ENCODE results near the gene FOXJ2. TPM values are rescaled to one million over a fixed set of nuclear protein-coding genes. Genes with fewer than 3 reads are reported as not detected.

FOXJ2 gene
- total and polyA plus RNA-seq, 10 of the 15 experiments (the other 5 are each of a cell fraction or from before 2014, with no cell fraction given), result 1.4 to 9.3 (median 4.8) TPM

DNA sequence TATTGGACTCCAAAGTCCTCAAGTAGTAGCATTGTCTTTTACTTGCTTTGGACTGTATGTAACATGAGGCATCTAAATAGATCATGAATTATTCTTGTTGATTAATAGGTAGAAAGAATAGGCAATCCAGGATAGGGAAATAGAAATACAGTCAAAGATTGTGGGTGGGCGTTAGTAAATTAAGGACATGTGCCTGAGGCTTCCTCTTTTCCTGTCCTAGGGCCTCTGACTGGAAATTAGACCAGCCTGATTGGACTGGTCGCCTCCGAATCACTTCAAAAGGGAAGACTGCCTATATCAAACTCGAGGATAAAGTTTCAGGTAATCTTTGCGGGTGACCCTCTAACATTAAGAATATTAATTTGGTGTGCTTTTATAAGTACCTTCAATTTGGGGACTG is 57.2 kb downstream of the FOXJ2 start (continued):
- TF ChIP-seq, protein P1, sequence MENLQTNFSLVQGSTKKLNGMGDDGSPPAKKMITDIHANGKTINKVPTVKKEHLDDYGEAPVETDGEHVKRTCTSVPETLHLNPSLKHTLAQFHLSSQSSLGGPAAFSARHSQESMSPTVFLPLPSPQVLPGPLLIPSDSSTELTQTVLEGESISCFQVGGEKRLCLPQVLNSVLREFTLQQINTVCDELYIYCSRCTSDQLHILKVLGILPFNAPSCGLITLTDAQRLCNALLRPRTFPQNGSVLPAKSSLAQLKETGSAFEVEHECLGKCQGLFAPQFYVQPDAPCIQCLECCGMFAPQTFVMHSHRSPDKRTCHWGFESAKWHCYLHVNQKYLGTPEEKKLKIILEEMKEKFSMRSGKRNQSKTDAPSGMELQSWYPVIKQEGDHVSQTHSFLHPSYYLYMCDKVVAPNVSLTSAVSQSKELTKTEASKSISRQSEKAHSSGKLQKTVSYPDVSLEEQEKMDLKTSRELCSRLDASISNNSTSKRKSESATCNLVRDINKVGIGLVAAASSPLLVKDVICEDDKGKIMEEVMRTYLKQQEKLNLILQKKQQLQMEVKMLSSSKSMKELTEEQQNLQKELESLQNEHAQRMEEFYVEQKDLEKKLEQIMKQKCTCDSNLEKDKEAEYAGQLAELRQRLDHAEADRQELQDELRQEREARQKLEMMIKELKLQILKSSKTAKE (IDR thresholded peaks at IDR 0.05; ENCODE audit: low read depth, poor library complexity, severe bottlenecking), result no peak
- TF ChIP-seq SMC3 (IDR thresholded peaks at IDR 0.05; ENCODE audit: borderline replicate concordance, low read length) (no peak), CTCF (IDR thresholded peaks at IDR 0.05 in 2 of 3, conservative IDR thresholded peaks at IDR 0.05 in 1 of 3; ENCODE audit: control insufficient read depth in 2 of 3, extremely low read depth in 1 of 3, insufficient read depth in 1 of 3, low read depth in 3 of 3, low read length in 3 of 3) (no peak), POU2F2 (IDR thresholded peaks at IDR 0.05; ENCODE audit: borderline replicate concordance, low read depth, low read length) (no peak)

DNA sequence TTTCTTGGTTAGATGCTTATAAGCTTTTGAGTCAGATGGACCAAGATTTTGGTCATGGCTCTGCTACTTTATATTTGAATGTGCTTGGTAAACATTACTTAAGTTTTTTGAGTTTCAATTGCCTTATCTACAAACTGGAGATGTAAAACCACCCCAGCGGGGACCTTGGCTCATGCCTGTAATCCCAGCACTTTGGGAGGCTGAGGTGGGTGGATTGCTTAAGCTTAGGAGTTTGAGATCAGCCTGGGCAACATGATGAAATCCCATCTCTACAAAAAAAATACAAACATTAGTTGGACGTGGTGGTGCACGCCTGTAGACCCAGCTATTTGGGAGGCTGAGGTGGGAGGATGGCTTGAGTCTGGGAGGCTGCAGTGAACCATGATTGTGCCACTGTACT is 60.8 kb downstream of the FOXJ2 start:
- Histone ChIP-seq H4K20me1 (ENCODE audit: control insufficient read depth, insufficient read depth) (no peaks in the 10 kb centered on the region), H2AFZ (ENCODE audit: control insufficient read depth, low read depth, low read length) (no peak overlapping the region), H3K79me2 (ENCODE audit: control insufficient read depth, insufficient read depth, low read length) (peaks cover 12% of the 10 kb centered on the region), H3K27ac (ENCODE audit: control insufficient read depth, insufficient read depth) (no peak overlapping the region), H3K9ac (ENCODE audit: control insufficient read depth, insufficient read depth, low read length) (no peak overlapping the region), H3K9me3 (replicated peaks; ENCODE audit: control insufficient read depth, insufficient read depth, low read length) (no peaks in the 10 kb centered on the region), H3K4me3 (no peak overlapping the region), H3K4me2 (ENCODE audit: control insufficient read depth, insufficient read depth) (no peak overlapping the region), H3K27me3 (replicated peaks in 1 of 2; ENCODE audit: control insufficient read depth in 2 of 2, insufficient read depth in 2 of 2, low read length in 1 of 2) (no peaks in the 10 kb centered on the region), H3K36me3 (ENCODE audit: control insufficient read depth in 2 of 2, insufficient read depth in 2 of 2, low read length in 1 of 2) (peaks cover 11 to 52% of the 10 kb centered on the region in 2 experiments), H3K4me1 (ENCODE audit: control insufficient read depth, insufficient read depth, low read length) (peaks cover under 1% of the 10 kb centered on the region; the same call in 1 of the 2 replicates)
- no peak for ATAC-seq
- in situ Hi-C loops (cut with MboI), result no loop called here
- intact Hi-C loops (cut with micrococcal nuclease; ENCODE audit: unreplicated experiment), result no loop called here
- WGBS (ENCODE audit: insufficient coverage, insufficient replicate concordance, low lambda C conversion rate, missing lambda C conversion rate), result 95% methylated on average over 3 of the region's 3 CpGs
- RAD21 ChIA-PET (ENCODE audit: unreplicated experiment), result interaction anchor here (0.8 kb wide), 1 partner anchor 16 kb away, joined by 3 read pairs; no protein-coding TSS in a partner anchor
- no peak for TF ChIP-seq YBX1 (IDR thresholded peaks at IDR 0.05)
- TF ChIP-seq KDM1A (IDR thresholded peaks at IDR 0.05; ENCODE audit: borderline replicate concordance), result no peak
- no peak for TF ChIP-seq NFYB (IDR thresholded peaks at IDR 0.05; ENCODE audit: insufficient read depth, low read depth, low read length)
- TF ChIP-seq, protein P2, sequence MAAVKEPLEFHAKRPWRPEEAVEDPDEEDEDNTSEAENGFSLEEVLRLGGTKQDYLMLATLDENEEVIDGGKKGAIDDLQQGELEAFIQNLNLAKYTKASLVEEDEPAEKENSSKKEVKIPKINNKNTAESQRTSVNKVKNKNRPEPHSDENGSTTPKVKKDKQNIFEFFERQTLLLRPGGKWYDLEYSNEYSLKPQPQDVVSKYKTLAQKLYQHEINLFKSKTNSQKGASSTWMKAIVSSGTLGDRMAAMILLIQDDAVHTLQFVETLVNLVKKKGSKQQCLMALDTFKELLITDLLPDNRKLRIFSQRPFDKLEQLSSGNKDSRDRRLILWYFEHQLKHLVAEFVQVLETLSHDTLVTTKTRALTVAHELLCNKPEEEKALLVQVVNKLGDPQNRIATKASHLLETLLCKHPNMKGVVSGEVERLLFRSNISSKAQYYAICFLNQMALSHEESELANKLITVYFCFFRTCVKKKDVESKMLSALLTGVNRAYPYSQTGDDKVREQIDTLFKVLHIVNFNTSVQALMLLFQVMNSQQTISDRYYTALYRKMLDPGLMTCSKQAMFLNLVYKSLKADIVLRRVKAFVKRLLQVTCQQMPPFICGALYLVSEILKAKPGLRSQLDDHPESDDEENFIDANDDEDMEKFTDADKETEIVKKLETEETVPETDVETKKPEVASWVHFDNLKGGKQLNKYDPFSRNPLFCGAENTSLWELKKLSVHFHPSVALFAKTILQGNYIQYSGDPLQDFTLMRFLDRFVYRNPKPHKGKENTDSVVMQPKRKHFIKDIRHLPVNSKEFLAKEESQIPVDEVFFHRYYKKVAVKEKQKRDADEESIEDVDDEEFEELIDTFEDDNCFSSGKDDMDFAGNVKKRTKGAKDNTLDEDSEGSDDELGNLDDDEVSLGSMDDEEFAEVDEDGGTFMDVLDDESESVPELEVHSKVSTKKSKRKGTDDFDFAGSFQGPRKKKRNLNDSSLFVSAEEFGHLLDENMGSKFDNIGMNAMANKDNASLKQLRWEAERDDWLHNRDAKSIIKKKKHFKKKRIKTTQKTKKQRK (IDR thresholded peaks at IDR 0.05; ENCODE audit: low read depth, low read length), result no peak
- TF ChIP-seq IKZF1 (conservative IDR thresholded peaks at IDR 0.05), result no peak
- no peak for TF ChIP-seq SMC3 (IDR thresholded peaks at IDR 0.05; ENCODE audit: borderline replicate concordance, low read length)
- TF ChIP-seq NR2C2 (IDR thresholded peaks at IDR 0.05; ENCODE audit: borderline replicate concordance, control insufficient read depth, insufficient read length, low read depth), result no peak
- no TSS peak for BruUV-seq (replicated peaks)
- POLR2A ChIA-PET, result interaction anchor here (0.6 kb wide), 1 partner anchor 41 kb away, joined by 3 read pairs; no protein-coding TSS in a partner anchor
- SMC1A ChIA-PET (ENCODE audit: uncharacterized antibody, unreplicated experiment), result interaction anchor here (0.6 kb wide), 1 partner anchor 8 kb away, joined by 3 read pairs; no protein-coding TSS in a partner anchor
- no peak for DNase-seq (ENCODE audit: low read depth, low spot score)
- FAIRE-seq, result no peak
- CTCF ChIA-PET, result no interaction called here
